K562 treated with DMSO at 1 percent for 4 hours (cell line): Measurements from ENCODE around the gene ELP1. TPM values are rescaled to one million over a fixed set of nuclear protein-coding genes. Genes with fewer than 3 reads are reported as not detected.

Experiments
- total RNA-seq: library from RNA; unstranded; fragments of 300-600 nt; gene quantifications from 2 replicates; pipeline ENCODE4 v1.2.3, GENCODE V29; 2022; ENCODE audit not compliant: insufficient read depth

The ELP1 gene
- 28.8 and 47.2 TPM in 2 replicates for total RNA-seq

GRCh38 chr9:108933718-108934322, at the start of gene ELP1:
Gene ELP1, minus strand, starts transcription at chr9:108934124. Its CDS starts 2,978 bp downstream, at chr9:108931146.

GRCh38 chr9:108934323-108934893, 484 bp upstream of the ELP1 start, which contains the start of gene ABITRAM:
Gene ABITRAM, plus strand, starts transcription at chr9:108934400. Its CDS starts 87 bp downstream, at chr9:108934487.

DNA sequence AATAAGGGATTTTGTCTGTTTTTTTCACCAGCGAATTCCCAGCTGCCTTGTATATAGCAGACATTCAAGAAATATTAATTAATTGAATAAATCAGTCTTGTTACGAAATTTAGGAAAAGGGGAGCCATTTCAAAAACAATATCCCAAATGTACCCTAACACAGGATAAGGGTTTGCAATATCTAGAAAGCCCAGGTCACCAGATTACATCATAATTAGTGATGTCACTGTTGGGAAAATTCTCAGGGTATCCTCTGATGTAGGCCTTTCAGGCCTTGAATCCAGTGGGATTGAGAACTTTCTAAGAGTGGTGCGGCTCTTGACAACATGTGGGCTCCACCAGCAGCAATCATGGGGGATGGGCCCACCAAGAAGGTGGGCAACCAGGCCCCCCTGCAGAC, 71.9 kb downstream of the ELP1 start, which contains the start of gene ACTL7A:
TSS of gene ACTL7A (plus strand) at position 270 of the 400 bp plus-strand sequence. CDS start at position 327, 57 bp downstream.

DNA sequence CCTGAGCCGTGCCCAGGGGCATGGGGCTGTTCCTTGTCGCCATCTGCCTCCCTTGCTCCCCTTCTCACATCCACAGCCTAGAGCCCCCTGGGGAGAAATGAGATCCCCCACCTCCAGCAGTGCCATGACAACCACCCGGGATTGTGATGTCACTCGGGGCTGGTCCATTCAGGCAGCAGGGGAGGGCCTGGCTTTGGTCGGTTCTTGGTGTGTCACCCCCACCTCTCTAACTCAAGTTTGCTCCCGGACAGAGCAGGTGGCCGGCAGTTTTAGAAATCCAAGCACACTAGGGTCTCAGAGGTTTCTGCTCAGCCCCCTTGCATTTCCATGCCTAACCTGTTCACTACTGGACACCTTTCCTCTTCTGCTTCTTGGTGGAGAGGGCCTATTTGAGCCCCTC, 78.0 kb downstream of the ELP1 start, which contains the start of gene ACTL7B:
TSS of gene ACTL7B (minus strand) at position 99 of the 400 bp plus-strand sequence. CDS start at position 43, 56 bp downstream.

Other genes with a start within 250 kb of the ELP1 start
- gene ACTL7B, start 78.1 kb downstream of the ELP1 start, total RNA-seq = not detected in 2 replicates
- gene ACTL7A, start 71.9 kb downstream of the ELP1 start, total RNA-seq = not detected in 2 replicates
- gene ABITRAM, start 276 bp upstream of the ELP1 start, total RNA-seq = 11.4 and 16.3 TPM in 2 replicates
- gene CTNNAL1, start 79.4 kb upstream of the ELP1 start, total RNA-seq = 22.9 and 29.1 TPM in 2 replicates
- gene TMEM245, start 185.8 kb upstream of the ELP1 start, total RNA-seq = 24.6 and 27.3 TPM in 2 replicates
- not detected in 2 replicates for gene FRRS1L, start 233.1 kb upstream of the ELP1 start, total RNA-seq